B cell (primary cell): ENCODE measurements around the gene SAA1. TPM values are rescaled to one million over a fixed set of nuclear protein-coding genes. Genes with fewer than 3 reads are reported as not detected.
"Not testable (repeated sequence)": the region's sequence is repeated elsewhere in the genome, so short reads cannot be mapped to it uniquely, and the experiment has no call there.

Experiments
- ATAC-seq: fragments of 200-7000 bp; cut with Tn5 transposase; one replicate; pipeline ENCODE4 v1.10.0; 2021; ENCODE audit warnings: low read depth, mild to moderate bottlenecking, moderate number of reproducible peaks, moderate library complexity
- CTCF ChIA-PET: fragments of 350-600 bp; sonication (Branson Sonifier 250); formaldehyde crosslinking; loops from one replicate; lab custom pipeline; 2021; ENCODE audit warnings: antibody characterized with exemption, inconsistent platforms; lab: Charles Lee
- POLR2A ChIA-PET: fragments of 350-600 bp; sonication (Branson Sonifier 250); formaldehyde crosslinking; loops from one replicate; lab custom pipeline; 2021; ENCODE audit warnings: antibody characterized with exemption; lab: Charles Lee
- DNase-seq: peaks from one replicate; pipeline ENCODE4 v3.0.0; 2013
- H2AFZ ChIP-seq: 2 replicates; pipeline ENCODE4 v1.6.1; 2012; ENCODE audit warnings: mild to moderate bottlenecking, low read depth, low read length; ENCODE audit not compliant: insufficient read depth, poor library complexity, severe bottlenecking
- H3K27ac ChIP-seq, 2 donors: 1 replicate in 1 of 2; 2 replicates in 1 of 2; pipeline ENCODE4 v1.5.1; 2012 to 2013; ENCODE audit warnings: low read length in 2 of 2, mild to moderate bottlenecking in 2 of 2, moderate library complexity in 1 of 2
- H3K27me3 ChIP-seq, 4 experiments: fragments of 200-600 bp in 1 of 4; sonication (generic) in 1 of 4; replicated peaks in 1 of 4; 1 replicate in 2 of 4; 2 replicates in 2 of 4; pipeline versions ENCODE4 v1.6.1 to v1.7.0; 2013 to 2016; ENCODE audit warnings: low read length in 3 of 4, mild to moderate bottlenecking in 2 of 4, mixed read lengths in 1 of 4, moderate library complexity in 1 of 4; ENCODE audit not compliant: insufficient read depth in 4 of 4, control insufficient read depth in 3 of 4; ENCODE audit errors: control extremely low read depth in 1 of 4
- H3K36me3 ChIP-seq, 2 experiments: replicated peaks in 1 of 2; 1 replicate in 1 of 2; 2 replicates in 1 of 2; pipeline versions ENCODE4 v1.6.1 to v1.7.1; 2013; ENCODE audit warnings: low read length in 1 of 2; ENCODE audit not compliant: insufficient read depth in 2 of 2, control insufficient read depth in 1 of 2; ENCODE audit errors: control extremely low read depth in 1 of 2, extremely low read depth in 1 of 2
- H3K4me1 ChIP-seq, 2 donors: fragments of 200-600 bp in 1 of 2; sonication (generic) in 1 of 2; 1 replicate in 1 of 2; 2 replicates in 1 of 2; pipeline versions ENCODE4 v1.5.1 to v1.6.1; 2013 to 2017; ENCODE audit warnings: low read length in 2 of 2; ENCODE audit not compliant: control insufficient read depth in 2 of 2, insufficient read depth in 2 of 2
- H3K4me2 ChIP-seq: replicated peaks from 2 replicates; pipeline ENCODE3; 2012; ENCODE audit warnings: mild to moderate bottlenecking, low read depth, low read length; ENCODE audit not compliant: poor library complexity, severe bottlenecking
- H3K4me3 ChIP-seq, 5 experiments: fragments of 200-600 bp in 1 of 5; sonication (generic) in 1 of 5; 1 replicate in 3 of 5; 2 replicates in 2 of 5; pipeline versions ENCODE4 v1.5.1 to v1.7.0; 2011 to 2016; ENCODE audit warnings: low read length in 4 of 5, mild to moderate bottlenecking in 4 of 5, low read depth in 2 of 5, control low read depth in 1 of 5, moderate library complexity in 1 of 5; ENCODE audit not compliant: insufficient read depth in 1 of 5; ENCODE audit errors: control extremely low read depth in 1 of 5, extremely low read depth in 1 of 5
- H3K79me2 ChIP-seq: fragments of 200-600 bp; sonication (generic); one replicate; pipeline ENCODE4 v1.6.0; 2016; ENCODE audit warnings: low read length; ENCODE audit not compliant: control insufficient read depth, insufficient read depth
- H3K9ac ChIP-seq: fragments of 200-600 bp; sonication (generic); 2 replicates; pipeline ENCODE4 v1.6.1; 2017; ENCODE audit warnings: mild to moderate bottlenecking, low read length, moderate library complexity
- H3K9me3 ChIP-seq, 3 donors: one replicate each; pipeline versions ENCODE4 v1.6.1 to v1.7.1; 2013; ENCODE audit warnings: low read length in 2 of 3; ENCODE audit not compliant: control insufficient read depth in 2 of 3, insufficient read depth in 1 of 3; ENCODE audit errors: control extremely low read depth in 1 of 3
- H4K20me1 ChIP-seq: 2 replicates; pipeline ENCODE4 v1.6.0; 2012; ENCODE audit warnings: mild to moderate bottlenecking, low read length; ENCODE audit not compliant: insufficient read depth, control insufficient read depth, poor library complexity, severe bottlenecking
- H3K27ac Mint-ChIP-seq: one replicate; pipeline ENCODE4 v1.8.0; 2021; ENCODE audit warnings: mixed read lengths
- H3K27me3 Mint-ChIP-seq: one replicate; pipeline ENCODE4 v1.8.0; 2021; ENCODE audit warnings: mixed read lengths
- H3K4me1 Mint-ChIP-seq: one replicate; pipeline ENCODE4 v1.8.0; 2021; ENCODE audit warnings: mixed read lengths
- H3K4me3 Mint-ChIP-seq: one replicate; pipeline ENCODE4 v1.8.0; 2021; ENCODE audit warnings: mixed read lengths
- H3K9me3 Mint-ChIP-seq: one replicate; pipeline ENCODE4 v1.8.0; 2022; ENCODE audit warnings: mixed read lengths; ENCODE audit not compliant: insufficient read depth
- CTCF ChIP-seq: fragments of 200-600 bp; IDR thresholded peaks from one replicate; pipeline ENCODE4 v1.8.0; 2022; ENCODE audit warnings: antibody characterized with exemption, mild to moderate bottlenecking
- EZH2 ChIP-seq: IDR thresholded peaks from 2 replicates; pipeline ENCODE4 v1.6.1; 2012; ENCODE audit warnings: borderline replicate concordance, low read depth, mild to moderate bottlenecking, moderate library complexity, low read length; ENCODE audit not compliant: insufficient read depth, poor library complexity, severe bottlenecking
- WGBS: methylation state at CpG from one replicate; pipeline ENCODE4 v1.1.5; 2013; ENCODE audit warnings: missing lambda C conversion rate; ENCODE audit not compliant: insufficient coverage; 5-methylcytosine and 5-hydroxymethylcytosine counted together
- intact Hi-C: fragments of 100-400 bp; cut with micrococcal nuclease; formaldehyde crosslinking; loops from one replicate; pipeline ENCODE4 v1.10.0; 2022
- polyA plus RNA-seq: library from polyadenylated mRNA; depleted of rRNA; stranded (reverse); fragments of >200 nt; gene quantifications from 2 replicates; pipeline ENCODE4 v1.2.3, GENCODE V29; 2012
- total RNA-seq, 2 donors: library from RNA; stranded (reverse); fragments of 120-200 nt in 1 of 2; gene quantifications; 1 replicate in 1 of 2; 2 replicates in 1 of 2; pipeline versions ENCODE4 v1.2.3 to v1.2.4, GENCODE V29; 2013 to 2022

SAA1 gene
- total and polyA plus RNA-seq, 2 donors (not counting 1 experiment from before 2014, with no cell fraction given): not detected

- Mint-ChIP-seq H3K4me1 (peaks cover 4% of the 10 kb centered on the region), H3K27me3 (peaks cover 6% of the 10 kb centered on the region), H3K27ac (no peak overlapping the region), H3K9me3 (no peaks in the 10 kb centered on the region), H3K4me3 (no peak overlapping the region)
- H3K9ac ChIP-seq: no peak overlapping the region
- ChIA-PET POLR2A (no interaction called here), CTCF (no interaction called here)
- no peaks in the 10 kb centered on the region for H3K9me3 ChIP-seq
- H3K27ac ChIP-seq: no peak overlapping the region
- H2AFZ ChIP-seq: no peak overlapping the region
- H3K4me2 ChIP-seq: no peak overlapping the region
- DNase-seq (no peak), ATAC-seq (no peak)
- peaks cover 0 to 3% (median 0%) of the 10 kb centered on the region in 4 experiments for H3K27me3 ChIP-seq
- TF ChIP-seq CTCF (no peak), EZH2 (no peak)
- intact Hi-C loops: no loop called here
- H4K20me1 ChIP-seq: no peaks in the 10 kb centered on the region
- H3K79me2 ChIP-seq: no peaks in the 10 kb centered on the region
- H3K36me3 ChIP-seq: no peaks in the 10 kb centered on the region
- H3K4me1 ChIP-seq: no peaks in the 10 kb centered on the region
- H3K4me3 ChIP-seq: no peak overlapping the region
Measured at GRCh38 chr11:18259259-18259658, 6.8 kb upstream of the SAA1 start.

- intact Hi-C loops: no loop called here
- 96% methylated on average over 4 of the region's 14 CpGs for WGBS
- H3K4me1 ChIP-seq: no peaks in the 10 kb centered on the region
- H3K4me3 ChIP-seq: no peak overlapping the region
- ChIA-PET POLR2A (no interaction called here), CTCF (no interaction called here)
- H4K20me1 ChIP-seq: no peaks in the 10 kb centered on the region
- no peak for DNase-seq
- H3K4me1 Mint-ChIP-seq: peaks cover 9% of the 10 kb centered on the region
- H2AFZ ChIP-seq: no peak overlapping the region
- no peaks in the 10 kb centered on the region for H3K9me3 Mint-ChIP-seq
- no peak overlapping the region for H3K4me3 Mint-ChIP-seq
- no peak for TF ChIP-seq CTCF
- no peak for TF ChIP-seq EZH2
- no peak overlapping the region for H3K4me2 ChIP-seq
- ATAC-seq: no peak
- H3K27ac Mint-ChIP-seq: no peak overlapping the region
- H3K27ac ChIP-seq: no peak overlapping the region
- no peaks in the 10 kb centered on the region for H3K79me2 ChIP-seq
- H3K27me3 Mint-ChIP-seq: peaks cover 1% of the 10 kb centered on the region
- no peaks in the 10 kb centered on the region for H3K9me3 ChIP-seq
- no peak overlapping the region for H3K9ac ChIP-seq
- no peaks in the 10 kb centered on the region for H3K36me3 ChIP-seq
- H3K27me3 ChIP-seq: peaks cover 0 to 3% (median 0%) of the 10 kb centered on the region in 4 experiments
Measured at GRCh38 chr11:18261721-18262120, 4.3 kb upstream of the SAA1 start.

DNA sequence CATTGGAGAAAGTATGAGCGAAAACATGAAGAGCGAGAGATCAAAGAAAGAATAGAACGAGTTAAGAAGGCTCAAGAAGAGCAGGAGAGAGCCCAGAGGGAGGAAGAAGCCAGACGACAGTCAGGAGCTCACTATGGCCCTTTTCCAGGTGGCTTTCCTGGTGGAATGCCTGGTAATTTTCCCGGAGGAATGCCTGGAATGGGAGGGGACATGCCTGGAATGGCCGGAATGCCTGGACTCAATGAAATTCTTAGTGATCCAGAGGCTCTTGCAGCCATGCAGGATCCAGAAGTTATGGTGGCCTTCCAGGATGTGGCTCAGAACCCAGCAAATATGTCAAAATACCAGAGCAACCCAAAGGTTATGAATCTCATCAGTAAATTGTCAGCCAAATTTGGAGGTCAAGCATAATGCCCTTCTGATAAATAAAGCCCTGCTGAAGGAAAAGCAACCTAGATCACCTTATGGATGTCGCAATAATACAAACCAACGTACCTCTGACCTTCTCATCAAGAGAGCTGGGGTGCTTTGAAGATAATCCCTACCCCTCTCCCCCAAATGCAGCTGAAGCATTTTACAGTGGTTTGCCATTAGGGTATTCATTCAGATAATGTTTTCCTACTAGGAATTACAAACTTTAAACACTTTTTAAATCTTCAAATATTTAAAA, 3.2 kb upstream of the SAA1 start:
- DNase-seq, H3K9me3 ChIP-seq, H3K9ac ChIP-seq, H3K79me2 ChIP-seq, ATAC-seq, H3K27ac ChIP-seq, H3K4me3 ChIP-seq, H3K27me3 Mint-ChIP-seq, H3K36me3 ChIP-seq, H4K20me1 ChIP-seq, H3K4me1 ChIP-seq, CTCF ChIA-PET, H3K4me3 Mint-ChIP-seq, H3K4me2 ChIP-seq, intact Hi-C loops, H3K27me3 ChIP-seq, POLR2A ChIA-PET, H3K27ac Mint-ChIP-seq, H2AFZ ChIP-seq, H3K9me3 Mint-ChIP-seq: not testable (repeated sequence)
- H3K4me1 Mint-ChIP-seq: peaks cover 10% of the 10 kb centered on the region
- WGBS: 96% methylated on average over 4 of the region's 8 CpGs
